IPS-18a (cell line): Measurements from ENCODE around the gene GNG13.
"Not testable (repeated sequence)": the region's sequence is repeated elsewhere in the genome, so short reads cannot be mapped to it uniquely, and the experiment has no call there.

Experiments
- H3K27ac ChIP-seq: one replicate; pipeline ENCODE4 v1.5.1; 2013; ENCODE audit warnings: low read length
- H3K27me3 ChIP-seq: one replicate; pipeline ENCODE4 v1.6.1; 2013; ENCODE audit warnings: mild to moderate bottlenecking, low read length; ENCODE audit not compliant: control insufficient read depth, insufficient read depth
- H3K36me3 ChIP-seq: one replicate; pipeline ENCODE4 v1.6.1; 2013; ENCODE audit warnings: low read depth, low read length; ENCODE audit not compliant: control insufficient read depth
- H3K4me1 ChIP-seq: one replicate; pipeline ENCODE4 v1.6.1; 2013; ENCODE audit warnings: low read depth, low read length; ENCODE audit not compliant: control insufficient read depth
- H3K4me3 ChIP-seq: one replicate; pipeline ENCODE4 v1.5.1; 2013; ENCODE audit warnings: low read length
- H3K9ac ChIP-seq: one replicate; pipeline ENCODE4 v1.6.1; 2013; ENCODE audit warnings: mild to moderate bottlenecking, low read length, moderate library complexity
- H3K9me3 ChIP-seq: one replicate; pipeline ENCODE4 v1.6.1; 2013; ENCODE audit warnings: low read depth, low read length; ENCODE audit not compliant: control insufficient read depth

The GNG13 gene

GRCh38 chr16:840561-841454 lies 40.3 kb upstream of the GNG13 start:
- Histone ChIP-seq H3K36me3 (no peaks in the 10 kb centered on the region), H3K9me3 (peaks cover 12% of the 10 kb centered on the region), H3K9ac (no peak overlapping the region), H3K27ac (no peak overlapping the region), H3K4me1 (no peaks in the 10 kb centered on the region), H3K27me3 (no peaks in the 10 kb centered on the region), H3K4me3 (no peak overlapping the region)

DNA sequence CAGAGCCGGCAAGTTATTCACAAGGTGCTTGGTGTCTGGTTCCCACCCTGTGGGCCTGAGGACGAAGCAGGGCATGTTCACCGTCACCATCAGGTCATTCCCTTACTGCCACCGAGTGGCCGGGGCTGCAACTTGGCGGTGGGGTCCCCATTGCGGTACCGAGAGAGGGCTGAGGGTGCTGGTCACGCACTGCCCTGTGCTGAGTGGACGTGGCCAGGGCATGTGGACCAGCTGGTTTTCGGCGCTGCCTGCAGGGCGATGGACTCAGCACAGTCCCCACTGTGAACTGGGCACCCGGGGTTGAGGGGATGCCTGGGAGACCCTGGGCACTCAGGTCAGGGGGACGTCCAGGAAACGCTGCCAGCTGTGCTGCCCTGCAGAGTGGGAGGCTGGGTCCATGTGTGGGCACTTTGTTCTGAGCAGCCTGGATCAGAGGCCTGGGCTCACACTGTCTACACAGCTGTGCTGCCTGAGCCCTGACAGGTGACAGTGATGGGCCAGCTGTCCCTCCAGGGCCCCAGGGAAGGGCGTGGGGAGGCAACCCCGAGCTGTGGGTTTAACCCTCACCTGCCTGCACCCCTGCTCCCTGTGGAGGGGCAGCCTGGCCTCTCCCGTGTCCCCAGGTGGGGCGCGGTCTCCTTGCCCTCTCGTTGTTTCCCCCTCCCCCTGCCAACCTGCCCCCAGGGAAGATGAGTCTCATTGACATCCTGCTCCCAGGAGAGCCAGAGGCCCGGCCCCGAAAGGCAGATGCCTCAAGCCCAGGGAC lies 39.3 kb upstream of the GNG13 start:
- H3K4me3 ChIP-seq: no peak overlapping the region
- no peak overlapping the region for H3K27ac ChIP-seq
- no peaks in the 10 kb centered on the region for H3K27me3 ChIP-seq
- H3K9me3 ChIP-seq: peaks cover 13% of the 10 kb centered on the region
- no peaks in the 10 kb centered on the region for H3K4me1 ChIP-seq
- H3K9ac ChIP-seq: no peak overlapping the region
- no peaks in the 10 kb centered on the region for H3K36me3 ChIP-seq

DNA sequence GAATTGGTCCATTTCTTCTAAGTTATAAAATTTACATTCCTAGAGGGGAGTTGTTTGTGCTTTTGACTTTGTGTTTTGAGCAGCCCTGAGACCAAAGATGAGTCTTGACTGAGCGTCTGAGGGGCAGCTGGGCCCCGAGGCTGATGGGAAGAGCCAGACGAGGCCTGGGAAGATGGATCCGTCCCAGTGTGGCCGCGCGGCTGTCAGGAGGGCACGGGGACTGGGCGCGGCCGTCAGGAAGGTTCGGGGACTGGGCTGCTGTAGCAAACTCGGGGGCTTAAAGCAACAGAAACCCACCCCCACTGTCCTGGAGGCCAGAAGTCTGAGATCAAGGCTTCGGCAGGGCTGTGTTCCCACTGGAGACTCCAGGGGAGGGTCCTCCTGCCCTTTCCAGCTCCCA lies 38.2 kb upstream of the GNG13 start:
- Histone ChIP-seq H3K9me3 (peaks cover 13% of the 10 kb centered on the region), H3K9ac (no peak overlapping the region), H3K4me3 (no peak overlapping the region), H3K36me3 (no peaks in the 10 kb centered on the region), H3K27me3 (no peaks in the 10 kb centered on the region), H3K4me1 (no peaks in the 10 kb centered on the region), H3K27ac (no peak overlapping the region)

- H3K36me3 ChIP-seq, H3K27me3 ChIP-seq, H3K27ac ChIP-seq, H3K4me1 ChIP-seq, H3K4me3 ChIP-seq, H3K9ac ChIP-seq: not testable (repeated sequence)
- peaks cover 13% of the 10 kb centered on the region for H3K9me3 ChIP-seq
Measured at GRCh38 chr16:836822-837221, 36.3 kb upstream of the GNG13 start.

GRCh38 chr16:836221-836620 lies 35.7 kb upstream of the GNG13 start:
- no peaks in the 10 kb centered on the region for H3K27me3 ChIP-seq
- H3K4me3 ChIP-seq: no peak overlapping the region
- no peak overlapping the region for H3K9ac ChIP-seq
- peaks cover 13% of the 10 kb centered on the region for H3K9me3 ChIP-seq
- no peaks in the 10 kb centered on the region for H3K4me1 ChIP-seq
- H3K27ac ChIP-seq: no peak overlapping the region
- no peaks in the 10 kb centered on the region for H3K36me3 ChIP-seq

DNA sequence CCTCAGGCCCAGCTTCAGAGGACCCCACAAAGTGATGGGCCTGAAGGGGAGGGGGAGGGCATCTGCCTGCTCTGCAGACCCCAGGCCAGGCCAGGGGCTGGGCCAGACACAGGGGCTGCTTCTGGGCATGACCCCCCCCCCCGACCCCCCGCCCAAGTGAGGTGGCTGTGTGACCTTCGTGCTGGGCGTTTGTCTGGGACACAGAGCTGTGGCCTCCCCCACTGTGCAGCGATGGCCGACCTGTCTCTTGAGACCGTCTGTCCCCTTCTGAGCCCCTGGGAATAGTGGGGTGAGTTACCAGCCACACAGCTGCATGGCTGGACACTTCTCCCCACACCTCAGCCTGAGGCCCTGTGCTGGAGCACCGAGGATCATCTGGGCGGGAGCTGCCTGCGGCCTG lies 34.8 kb upstream of the GNG13 start:
- no peak overlapping the region for H3K9ac ChIP-seq
- H3K4me1 ChIP-seq: no peaks in the 10 kb centered on the region
- H3K27me3 ChIP-seq: no peaks in the 10 kb centered on the region
- H3K4me3 ChIP-seq: no peak overlapping the region
- no peaks in the 10 kb centered on the region for H3K36me3 ChIP-seq
- no peak overlapping the region for H3K27ac ChIP-seq
- H3K9me3 ChIP-seq: peaks cover 13% of the 10 kb centered on the region

DNA sequence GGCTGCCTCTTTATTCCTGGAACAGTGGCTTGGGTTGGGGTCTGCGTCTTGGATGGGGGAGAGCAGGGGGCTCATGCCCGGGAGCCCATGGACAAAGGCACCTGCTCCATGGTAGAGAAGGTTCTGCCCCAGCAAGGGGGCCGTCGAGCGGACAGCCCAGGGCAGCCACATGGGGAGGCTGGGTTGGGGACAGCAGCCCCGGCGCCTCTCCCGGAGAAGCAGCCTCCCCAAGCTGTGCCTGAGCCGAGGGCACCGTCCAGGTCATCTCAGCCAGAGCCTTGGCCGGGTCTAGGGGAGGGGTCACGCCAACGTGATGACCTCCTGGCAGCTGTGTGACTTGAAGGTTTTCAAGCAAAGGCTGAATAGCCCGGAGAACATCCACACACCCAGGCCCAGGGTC lies 32.9 kb upstream of the GNG13 start:
- peaks cover 13% of the 10 kb centered on the region for H3K9me3 ChIP-seq
- no peaks in the 10 kb centered on the region for H3K4me1 ChIP-seq
- H3K36me3 ChIP-seq: no peaks in the 10 kb centered on the region
- H3K9ac ChIP-seq: no peak overlapping the region
- no peak overlapping the region for H3K27ac ChIP-seq
- H3K4me3 ChIP-seq: no peak overlapping the region
- H3K27me3 ChIP-seq: no peaks in the 10 kb centered on the region

- no peak overlapping the region for H3K9ac ChIP-seq
- H3K27me3 ChIP-seq: no peaks in the 10 kb centered on the region
- no peak overlapping the region for H3K27ac ChIP-seq
- H3K36me3 ChIP-seq: no peaks in the 10 kb centered on the region
- H3K4me1 ChIP-seq: no peaks in the 10 kb centered on the region
- peaks cover 13% of the 10 kb centered on the region for H3K9me3 ChIP-seq
- no peak overlapping the region for H3K4me3 ChIP-seq
Measured at GRCh38 chr16:832652-833336, 32.3 kb upstream of the GNG13 start.

GRCh38 chr16:831571-832413 lies 31.3 kb upstream of the GNG13 start:
- H3K36me3 ChIP-seq: no peaks in the 10 kb centered on the region
- no peak overlapping the region for H3K27ac ChIP-seq
- no peaks in the 10 kb centered on the region for H3K27me3 ChIP-seq
- no peak overlapping the region for H3K9ac ChIP-seq
- H3K4me1 ChIP-seq: no peaks in the 10 kb centered on the region
- peaks cover 10% of the 10 kb centered on the region for H3K9me3 ChIP-seq
- H3K4me3 ChIP-seq: no peak overlapping the region

GRCh38 chr16:830871-831570 lies 30.5 kb upstream of the GNG13 start:
- H3K27ac ChIP-seq: no peak overlapping the region
- no peak overlapping the region for H3K9ac ChIP-seq
- no peaks in the 10 kb centered on the region for H3K36me3 ChIP-seq
- no peaks in the 10 kb centered on the region for H3K4me1 ChIP-seq
- H3K27me3 ChIP-seq: no peaks in the 10 kb centered on the region
- H3K9me3 ChIP-seq: peaks cover 3% of the 10 kb centered on the region
- H3K4me3 ChIP-seq: no peak overlapping the region
